Neural cell (in vitro differentiated cells): ENCODE measurements around the gene SAPCD1. TPM values are rescaled to one million over a fixed set of nuclear protein-coding genes. Genes with fewer than 3 reads are reported as not detected.

ENCODE experiments used
- H2AFZ ChIP-seq: fragments of 200-600, 300-800 bp; sonication (generic), shearing (Covaris generic); 2 replicates; pipeline ENCODE4 v1.6.0; 2014; ENCODE audit warnings: low read depth, mild to moderate bottlenecking, antibody characterized with exemption, low read length, moderate library complexity
- H3F3A ChIP-seq: fragments of 200-600 bp; shearing (Covaris generic); 2 replicates; pipeline ENCODE4 v1.6.1; 2016; ENCODE audit warnings: mild to moderate bottlenecking, moderate library complexity, mixed read lengths, antibody characterized with exemption, low read length; ENCODE audit not compliant: insufficient read depth, poor library complexity, severe bottlenecking
- H3K27ac ChIP-seq: fragments of 200-600, 300-800 bp; sonication (generic), shearing (Covaris generic); 2 replicates; pipeline ENCODE4 v1.5.1; 2014; ENCODE audit warnings: mild to moderate bottlenecking, low read length, moderate library complexity
- H3K27me3 ChIP-seq: fragments of 300-800, 200-600 bp; sonication (generic), shearing (Covaris generic); 2 replicates; pipeline ENCODE4 v1.6.0; 2014; ENCODE audit warnings: mild to moderate bottlenecking, low read depth, low read length, moderate library complexity; ENCODE audit not compliant: insufficient read depth
- H3K36me3 ChIP-seq: fragments of 300-800, 200-600 bp; sonication (generic), shearing (Covaris generic); 2 replicates; pipeline ENCODE4 v1.5.1; 2014; ENCODE audit warnings: mild to moderate bottlenecking, antibody characterized with exemption, low read length, moderate library complexity; ENCODE audit not compliant: insufficient read depth
- H3K4me2 ChIP-seq: fragments of 300-800, 200-600 bp; sonication (generic), shearing (Covaris generic); 2 replicates; pipeline ENCODE4 v1.6.0; 2014; ENCODE audit warnings: mild to moderate bottlenecking, low read length
- H3K4me3 ChIP-seq: fragments of 300-800, 200-600 bp; sonication (generic), shearing (Covaris generic); 2 replicates; pipeline ENCODE4 v1.5.1; 2014; ENCODE audit warnings: mild to moderate bottlenecking, low read length, moderate library complexity
- H3K79me2 ChIP-seq: fragments of 200-600 bp; shearing (Covaris generic); replicated peaks from 2 replicates; pipeline ENCODE4 v1.6.0; 2014; ENCODE audit warnings: mild to moderate bottlenecking, low read length, moderate library complexity; ENCODE audit not compliant: insufficient read depth
- H3K9ac ChIP-seq: fragments of 300-800, 200-600 bp; sonication (generic), shearing (Covaris generic); 2 replicates; pipeline ENCODE4 v1.6.1; 2016; ENCODE audit warnings: mild to moderate bottlenecking, low read length, mixed read lengths
- H3K9me2 ChIP-seq: fragments of 200-600 bp; shearing (Covaris generic); 2 replicates; pipeline ENCODE4 v1.6.1; 2016; ENCODE audit warnings: mild to moderate bottlenecking, low read length, mixed read lengths; ENCODE audit not compliant: insufficient read depth
- H3K9me3 ChIP-seq: fragments of 200-600, 300-800 bp; sonication (generic), shearing (Covaris generic); 2 replicates; pipeline ENCODE4 v1.6.1; 2016; ENCODE audit warnings: mild to moderate bottlenecking, mixed run types, low read length, moderate library complexity, mixed read lengths
- H4K20me1 ChIP-seq: fragments of 200-600 bp; shearing (Covaris generic); 2 replicates; pipeline ENCODE4 v1.6.1; 2016; ENCODE audit warnings: mild to moderate bottlenecking, mixed run types; ENCODE audit not compliant: insufficient read depth
- EP300 ChIP-seq: fragments of 450-650 bp; conservative IDR thresholded peaks from 2 replicates; pipeline ENCODE4 v1.6.1; 2014; ENCODE audit warnings: antibody characterized with exemption, mild to moderate bottlenecking, moderate library complexity; ENCODE audit not compliant: poor library complexity, severe bottlenecking
- EZH2 ChIP-seq: fragments of 200-600, 300-800 bp; shearing (Covaris generic), sonication (generic); IDR thresholded peaks from 2 replicates; pipeline ENCODE4 v1.6.1; 2014; ENCODE audit warnings: antibody characterized with exemption, low read length, borderline replicate concordance, mild to moderate bottlenecking; ENCODE audit not compliant: insufficient read depth, poor library complexity, severe bottlenecking
- RAD21 ChIP-seq: fragments of 450-650 bp; conservative IDR thresholded peaks from 2 replicates; pipeline ENCODE4 v1.6.1; 2014; ENCODE audit warnings: antibody characterized with exemption, mild to moderate bottlenecking, moderate library complexity
- TAF1 ChIP-seq: IDR thresholded peaks from 2 replicates; pipeline ENCODE4 v1.6.1; 2012; ENCODE audit warnings: low read depth
- polyA plus RNA-seq: library from polyadenylated mRNA; depleted of rRNA; stranded (reverse); fragments of >200 nt; gene quantifications from 2 replicates; pipeline ENCODE4 v1.2.3, GENCODE V29; 2014
- TF ChIP-seq, protein P1 (sequence below): IDR thresholded peaks from 2 replicates; pipeline ENCODE4 v1.6.1; 2012; ENCODE audit warnings: borderline replicate concordance
- TF ChIP-seq, protein P2 (sequence below): fragments of 450-650 bp; IDR thresholded peaks from 2 replicates; pipeline ENCODE4 v1.5.1; 2014; ENCODE audit warnings: antibody characterized with exemption, mild to moderate bottlenecking, moderate library complexity; ENCODE audit not compliant: poor library complexity, severe bottlenecking

SAPCD1 gene
- polyA plus RNA-seq, 1 donor from 2014 or later: not detected

DNA sequence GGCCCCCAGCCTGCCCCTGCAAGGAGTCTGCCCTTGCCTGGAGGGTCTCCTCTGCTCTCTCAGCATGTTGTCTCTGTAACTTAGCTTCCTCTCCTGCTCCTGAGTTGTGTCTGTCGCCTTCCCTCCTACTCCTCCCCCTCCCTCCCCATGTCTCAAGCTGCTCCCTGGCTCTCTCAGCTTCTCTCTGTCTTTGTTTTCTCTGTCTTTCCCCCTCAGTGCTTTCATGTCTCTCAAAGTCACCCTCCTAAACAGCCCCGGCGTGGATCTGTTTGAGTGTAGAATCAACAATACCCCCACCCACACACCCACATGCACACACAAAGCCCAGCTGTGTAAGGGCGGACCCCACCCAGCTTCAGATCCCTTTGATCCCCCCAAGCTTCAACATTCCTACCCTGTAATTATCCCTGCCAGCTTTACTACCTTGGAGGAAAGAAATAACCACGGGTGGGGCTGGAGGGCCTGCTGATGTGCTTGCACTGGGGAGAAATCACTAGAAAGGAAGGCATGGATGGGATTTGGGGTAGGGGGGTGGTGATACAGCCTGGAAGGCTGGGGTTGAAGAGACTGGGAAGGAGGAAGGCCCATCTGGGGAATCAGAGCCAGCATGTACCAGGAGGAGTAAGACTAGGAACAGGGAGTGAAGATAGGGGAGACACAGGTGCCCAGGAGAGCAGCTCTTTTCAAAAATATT lies 48.3 kb upstream of the SAPCD1 start:
- Histone ChIP-seq H3K9ac (peak overlapping the region; percentile 48), H3K9me3 (no peaks in the 10 kb centered on the region), H2AFZ (peak overlapping the region; percentile 84), H3K9me2 (no peaks in the 10 kb centered on the region), H3K4me2 (peak overlapping the region; percentile 30), H3K27me3 (no peaks in the 10 kb centered on the region), H3K4me3 (peak overlapping the region; percentile 23), H3K79me2 (no peaks in the 10 kb centered on the region), H4K20me1 (no peaks in the 10 kb centered on the region), H3K27ac (peak overlapping the region; percentile 56), H3F3A (no peaks in the 10 kb centered on the region), H3K36me3 (no peaks in the 10 kb centered on the region)
- no peak for TF ChIP-seq EZH2
- TF ChIP-seq, protein P1, sequence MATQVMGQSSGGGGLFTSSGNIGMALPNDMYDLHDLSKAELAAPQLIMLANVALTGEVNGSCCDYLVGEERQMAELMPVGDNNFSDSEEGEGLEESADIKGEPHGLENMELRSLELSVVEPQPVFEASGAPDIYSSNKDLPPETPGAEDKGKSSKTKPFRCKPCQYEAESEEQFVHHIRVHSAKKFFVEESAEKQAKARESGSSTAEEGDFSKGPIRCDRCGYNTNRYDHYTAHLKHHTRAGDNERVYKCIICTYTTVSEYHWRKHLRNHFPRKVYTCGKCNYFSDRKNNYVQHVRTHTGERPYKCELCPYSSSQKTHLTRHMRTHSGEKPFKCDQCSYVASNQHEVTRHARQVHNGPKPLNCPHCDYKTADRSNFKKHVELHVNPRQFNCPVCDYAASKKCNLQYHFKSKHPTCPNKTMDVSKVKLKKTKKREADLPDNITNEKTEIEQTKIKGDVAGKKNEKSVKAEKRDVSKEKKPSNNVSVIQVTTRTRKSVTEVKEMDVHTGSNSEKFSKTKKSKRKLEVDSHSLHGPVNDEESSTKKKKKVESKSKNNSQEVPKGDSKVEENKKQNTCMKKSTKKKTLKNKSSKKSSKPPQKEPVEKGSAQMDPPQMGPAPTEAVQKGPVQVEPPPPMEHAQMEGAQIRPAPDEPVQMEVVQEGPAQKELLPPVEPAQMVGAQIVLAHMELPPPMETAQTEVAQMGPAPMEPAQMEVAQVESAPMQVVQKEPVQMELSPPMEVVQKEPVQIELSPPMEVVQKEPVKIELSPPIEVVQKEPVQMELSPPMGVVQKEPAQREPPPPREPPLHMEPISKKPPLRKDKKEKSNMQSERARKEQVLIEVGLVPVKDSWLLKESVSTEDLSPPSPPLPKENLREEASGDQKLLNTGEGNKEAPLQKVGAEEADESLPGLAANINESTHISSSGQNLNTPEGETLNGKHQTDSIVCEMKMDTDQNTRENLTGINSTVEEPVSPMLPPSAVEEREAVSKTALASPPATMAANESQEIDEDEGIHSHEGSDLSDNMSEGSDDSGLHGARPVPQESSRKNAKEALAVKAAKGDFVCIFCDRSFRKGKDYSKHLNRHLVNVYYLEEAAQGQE: no peak
- TF ChIP-seq TAF1: peak; percentile 33

DNA sequence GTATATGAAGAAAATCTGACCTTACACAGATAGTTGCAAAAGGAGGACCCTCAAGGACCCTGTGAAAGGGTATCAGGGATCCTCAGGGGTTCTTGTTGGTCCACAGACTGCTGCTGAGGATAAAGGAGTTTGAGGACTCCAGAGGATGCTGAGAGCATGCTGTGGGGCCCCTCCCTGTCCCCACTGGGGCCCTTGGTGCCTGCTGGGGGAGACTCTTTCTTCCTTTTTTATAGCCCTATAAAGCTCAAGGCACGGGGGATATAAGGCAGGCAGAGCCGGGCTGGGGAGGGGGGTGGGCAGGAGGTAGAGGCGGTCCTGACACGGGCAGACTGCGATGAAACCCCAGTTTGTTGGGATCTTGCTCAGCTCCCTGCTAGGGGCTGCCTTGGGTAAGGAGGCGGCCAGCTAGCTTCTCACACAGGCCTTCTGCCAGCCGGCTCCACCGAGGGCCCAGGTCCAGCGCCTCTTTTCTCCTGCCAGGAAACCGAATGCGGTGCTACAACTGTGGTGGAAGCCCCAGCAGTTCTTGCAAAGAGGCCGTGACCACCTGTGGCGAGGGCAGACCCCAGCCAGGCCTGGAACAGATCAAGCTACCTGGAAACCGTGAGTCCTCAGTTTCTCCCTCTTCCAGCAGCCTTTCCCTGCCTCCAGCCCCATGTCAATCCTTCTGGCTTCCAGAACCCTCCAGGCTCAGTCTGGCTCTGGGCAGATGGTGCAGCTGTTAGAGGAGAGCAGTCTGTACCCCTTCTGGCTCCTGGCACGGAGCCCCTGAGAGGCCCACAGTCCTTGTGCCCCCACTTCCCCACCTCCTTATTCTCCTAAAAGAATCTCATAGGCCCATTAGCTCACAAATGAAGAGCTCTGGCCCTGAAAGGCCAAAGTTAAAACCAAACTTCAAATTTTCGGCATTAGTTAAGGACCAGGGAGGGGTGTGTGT lies 47.2 kb upstream of the SAPCD1 start, which contains the start of gene LY6G6D:
Gene LY6G6D (plus strand): TSS at position 327 of the 937 bp plus-strand sequence. CDS start 8 bp downstream, at position 335.
- Histone ChIP-seq H3K4me3 (peak within 1 kb of the TSS; percentile 23), H3K9ac (peak within 1 kb of the TSS; percentile 48), H3K4me2 (peak within 1 kb of the TSS; percentile 30), H3K36me3 (no peaks in the 10 kb centered on the region), H2AFZ (peak within 1 kb of the TSS; percentile 84), H3K27me3 (no peaks in the 10 kb centered on the region), H4K20me1 (no peaks in the 10 kb centered on the region), H3K79me2 (no peaks in the 10 kb centered on the region), H3K9me3 (no peaks in the 10 kb centered on the region), H3K27ac (peak within 1 kb of the TSS; percentile 56), H3F3A (no peaks in the 10 kb centered on the region), H3K9me2 (no peaks in the 10 kb centered on the region)
- TF ChIP-seq, protein P2, sequence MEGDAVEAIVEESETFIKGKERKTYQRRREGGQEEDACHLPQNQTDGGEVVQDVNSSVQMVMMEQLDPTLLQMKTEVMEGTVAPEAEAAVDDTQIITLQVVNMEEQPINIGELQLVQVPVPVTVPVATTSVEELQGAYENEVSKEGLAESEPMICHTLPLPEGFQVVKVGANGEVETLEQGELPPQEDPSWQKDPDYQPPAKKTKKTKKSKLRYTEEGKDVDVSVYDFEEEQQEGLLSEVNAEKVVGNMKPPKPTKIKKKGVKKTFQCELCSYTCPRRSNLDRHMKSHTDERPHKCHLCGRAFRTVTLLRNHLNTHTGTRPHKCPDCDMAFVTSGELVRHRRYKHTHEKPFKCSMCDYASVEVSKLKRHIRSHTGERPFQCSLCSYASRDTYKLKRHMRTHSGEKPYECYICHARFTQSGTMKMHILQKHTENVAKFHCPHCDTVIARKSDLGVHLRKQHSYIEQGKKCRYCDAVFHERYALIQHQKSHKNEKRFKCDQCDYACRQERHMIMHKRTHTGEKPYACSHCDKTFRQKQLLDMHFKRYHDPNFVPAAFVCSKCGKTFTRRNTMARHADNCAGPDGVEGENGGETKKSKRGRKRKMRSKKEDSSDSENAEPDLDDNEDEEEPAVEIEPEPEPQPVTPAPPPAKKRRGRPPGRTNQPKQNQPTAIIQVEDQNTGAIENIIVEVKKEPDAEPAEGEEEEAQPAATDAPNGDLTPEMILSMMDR: no peak
- no peak for TF ChIP-seq EP300
- TF ChIP-seq RAD21: no peak
